ENCODE data around the gene AUTS2. TPM values are rescaled to one million over a fixed set of nuclear protein-coding genes. Genes with fewer than 3 reads are reported as not detected.

The AUTS2 gene
- total and polyA plus RNA-seq, 9 of the 15 experiments (the other 6 are each of a cell fraction or from before 2014, with no cell fraction given) = 0.58 TPM; not detected in 8

- TF ChIP-seq ZNF76 (CRISPR knock-in tag; IDR thresholded peaks at IDR 0.05; ENCODE audit: borderline replicate concordance) (no peak), ELF4 (CRISPR knock-in tag; IDR thresholded peaks at IDR 0.05) (no peak), E4F1 (CRISPR knock-in tag; IDR thresholded peaks at IDR 0.05; ENCODE audit: borderline replicate concordance) (no peak)
Observed at GRCh38 chr7:69871886-69872569, 273.8 kb downstream of the AUTS2 start (continued).

GRCh38 chr7:69873512-69873911 is 275.2 kb downstream of the AUTS2 start:
- Histone ChIP-seq H3K27ac (ENCODE audit: extremely low read depth, low read depth, low read length) (no peak overlapping the region), H3K9ac (ENCODE audit: insufficient read depth in 1 of 2, low read depth in 2 of 2, low read length in 2 of 2) (no peak overlapping the region), H3K4me2 (ENCODE audit: insufficient read depth, low read length) (no peak overlapping the region), H2AFZ (ENCODE audit: low read depth, low read length) (no peak overlapping the region), H3K9me1 (ENCODE audit: control insufficient read depth, insufficient read depth, low read length) (no peaks in the 10 kb centered on the region), H3K4me1 (replicated peaks in 1 of 2; ENCODE audit: control insufficient read depth in 2 of 2, insufficient read depth in 2 of 2, low read length in 2 of 2) (peaks cover 0 to 6% of the 10 kb centered on the region in 2 experiments; a peak in 2 of 5 replicates), H3K79me2 (ENCODE audit: control insufficient read depth, insufficient read depth, low read length) (no peaks in the 10 kb centered on the region), H4K20me1 (replicated peaks; ENCODE audit: control insufficient read depth, insufficient read depth, low read length) (no peaks in the 10 kb centered on the region), H3K9me3 (replicated peaks; ENCODE audit: control insufficient read depth, insufficient read depth, low read depth, low read length) (no peaks in the 10 kb centered on the region), H3K27me3 (ENCODE audit: control insufficient read depth in 2 of 2, insufficient read depth in 2 of 2, low read length in 2 of 2) (no peaks in the 10 kb centered on the region), H3K4me3 (no peak overlapping the region), H3K36me3 (ENCODE audit: control insufficient read depth, insufficient read depth, low read length) (no peaks in the 10 kb centered on the region)
- no peak for ATAC-seq
- FAIRE-seq = no peak
- CTCF ChIA-PET (ENCODE audit: low intra/inter-chr PET ratio) = no interaction called here
- POLR2A ChIA-PET = no interaction called here
- no peak for DNase-seq (ENCODE audit: extremely low read depth in 1 of 4, low spot score in 3 of 4)
- 0% methylated on average over 3 of the region's 3 CpGs for WGBS (ENCODE audit: insufficient coverage, low coverage, missing lambda C conversion rate)
- in situ Hi-C loops (cut with MboI) = no loop called here
- intact Hi-C loops (cut with micrococcal nuclease) = no loop called here
- no TSS peak for BruUV-seq (replicated peaks)
- TF ChIP-seq ZBTB34 (CRISPR knock-in tag; IDR thresholded peaks at IDR 0.05) = no peak
- TF ChIP-seq ZNF592 (IDR thresholded peaks at IDR 0.05) = no peak
- TF ChIP-seq TRIM24 (IDR thresholded peaks at IDR 0.05) = no peak
- TF ChIP-seq ELK3 (CRISPR knock-in tag; IDR thresholded peaks at IDR 0.05) = no peak
- TF ChIP-seq HES1 (IDR thresholded peaks at IDR 0.05; ENCODE audit: low read depth) = no peak
- no peak for TF ChIP-seq SETDB1 (IDR thresholded peaks at IDR 0.05; ENCODE audit: low read length)
- no peak for TF ChIP-seq CBFA2T3 (IDR thresholded peaks at IDR 0.05)
- TF ChIP-seq RFX5 (IDR thresholded peaks at IDR 0.05; ENCODE audit: low read depth, low read length) = no peak
